SK-N-SH (cell line): ENCODE results near the gene FIBIN. TPM values are rescaled to one million over a fixed set of nuclear protein-coding genes. Genes with fewer than 3 reads are reported as not detected.

Experiments used
- CTCF ChIA-PET: fragments of 300-600, 350-600 bp; formaldehyde crosslinking; extraction: SDS; loops from one replicate; lab custom pipeline; 2021; lab: Yijun Ruan, JAX
- POLR2A ChIA-PET: fragments of 350-600 bp; sonication (Branson Sonifier 250); formaldehyde crosslinking; extraction: SDS; loops from one replicate; lab custom pipeline; 2020; ENCODE audit warnings: antibody characterized with exemption, inconsistent platforms; lab: Yijun Ruan, JAX
- DNase-seq: peaks from one replicate; pipeline ENCODE4 v3.0.0; 2012
- H2AFZ ChIP-seq: fragments of 200-600 bp; sonication (generic); 2 replicates; pipeline ENCODE4 v1.8.1; 2016; ENCODE audit warnings: antibody characterized with exemption, mild to moderate bottlenecking, low read depth
- H3F3A ChIP-seq: fragments of 200-600 bp; sonication (generic); replicated peaks from 2 replicates; pipeline ENCODE3; 2016; ENCODE audit warnings: antibody characterized with exemption, mild to moderate bottlenecking; ENCODE audit not compliant: insufficient read depth
- H3K27ac ChIP-seq, 2 experiments: fragments of 200-500 bp in 1 of 2; fragments of 200-600 bp in 1 of 2; sonication (Bioruptor generic) in 1 of 2; sonication (generic), shearing (Covaris generic) in 1 of 2; 2 replicates each; pipeline versions ENCODE4 v1.5.1 to v1.6.1; 2014 to 2016; ENCODE audit warnings: low read depth in 2 of 2, inconsistent platforms in 1 of 2, low read length in 1 of 2, mild to moderate bottlenecking in 1 of 2, mixed read lengths in 1 of 2
- H3K27me3 ChIP-seq: fragments of 200-600 bp; sonication (generic), shearing (Covaris generic); 2 replicates; pipeline ENCODE4 v1.6.1; 2016; ENCODE audit warnings: mixed run types; ENCODE audit not compliant: insufficient read depth
- H3K36me3 ChIP-seq, 2 experiments: fragments of 200-500 bp in 1 of 2; fragments of 200-600 bp in 1 of 2; sonication (Bioruptor generic) in 1 of 2; sonication (generic) in 1 of 2; replicated peaks in 1 of 2; 2 replicates each; pipeline versions ENCODE3 to v1.5.1; 2014 to 2016; ENCODE audit warnings: low read length in 1 of 2, mild to moderate bottlenecking in 1 of 2; ENCODE audit not compliant: insufficient read depth in 2 of 2, control insufficient read depth in 1 of 2
- H3K4me1 ChIP-seq, 2 experiments: fragments of 200-500 bp in 1 of 2; fragments of 200-600 bp in 1 of 2; sonication (Bioruptor generic) in 1 of 2; sonication (generic), shearing (Covaris generic) in 1 of 2; 2 replicates each; pipeline versions ENCODE4 v1.5.1 to v1.6.1; 2014 to 2016; ENCODE audit warnings: low read depth in 1 of 2, low read length in 1 of 2, mixed run types in 1 of 2; ENCODE audit not compliant: insufficient read depth in 2 of 2, control insufficient read depth in 1 of 2
- H3K4me2 ChIP-seq: fragments of 200-600 bp; sonication (generic), shearing (Covaris generic); 2 replicates; pipeline ENCODE4 v1.6.1; 2017; ENCODE audit warnings: mixed run types
- H3K4me3 ChIP-seq, 2 experiments: fragments of 200-500 bp in 1 of 2; fragments of 200-600 bp in 1 of 2; sonication (Bioruptor generic) in 1 of 2; sonication (generic), shearing (Covaris generic) in 1 of 2; 2 replicates each; pipeline versions ENCODE4 v1.5.1 to v1.8.1; 2014 to 2016; ENCODE audit warnings: low read depth in 2 of 2, inconsistent platforms in 1 of 2, low read length in 1 of 2, mild to moderate bottlenecking in 1 of 2, mixed read lengths in 1 of 2, moderate library complexity in 1 of 2
- H3K79me2 ChIP-seq: fragments of 200-600 bp; sonication (generic); 2 replicates; pipeline ENCODE4 v1.8.1; 2017; ENCODE audit warnings: mild to moderate bottlenecking; ENCODE audit not compliant: insufficient read depth
- H3K9ac ChIP-seq: fragments of 200-600 bp; sonication (generic); 2 replicates; pipeline ENCODE4 v1.6.1; 2017; ENCODE audit warnings: mixed run types
- H3K9me2 ChIP-seq: fragments of 200-600 bp; sonication (generic); 2 replicates; pipeline ENCODE4 v1.6.1; 2017; ENCODE audit warnings: mixed run types
- H3K9me3 ChIP-seq: fragments of 200-600 bp; sonication (generic); 2 replicates; pipeline ENCODE4 v1.6.1; 2017; ENCODE audit warnings: mixed run types, mild to moderate bottlenecking, moderate library complexity
- H4K20me1 ChIP-seq: fragments of 200-600 bp; sonication (generic); 2 replicates; pipeline ENCODE4 v1.6.1; 2017; ENCODE audit warnings: mild to moderate bottlenecking, mixed run types; ENCODE audit not compliant: insufficient read depth
- CHD2 ChIP-seq: fragments of 150-350 bp; IDR thresholded peaks from 2 replicates; pipeline ENCODE4 v1.6.1; 2018; ENCODE audit warnings: low read length; ENCODE audit not compliant: partially characterized antibody
- ELF1 ChIP-seq: IDR thresholded peaks from 2 replicates; pipeline ENCODE4 v1.4.0; 2012
- EP300 ChIP-seq, 2 experiments: IDR thresholded peaks; 2 replicates each; pipeline versions ENCODE4 v1.4.0 to v1.6.1; 2012; ENCODE audit warnings: borderline replicate concordance in 1 of 2, low read depth in 1 of 2, low read length in 1 of 2
- EZH2phosphoT487 ChIP-seq: fragments of 200-600 bp; sonication (generic); IDR thresholded peaks from 2 replicates; pipeline ENCODE4 v1.6.1; 2017; ENCODE audit warnings: low read depth, mixed run types, mild to moderate bottlenecking, antibody characterized with exemption, moderate library complexity, borderline replicate concordance
- FOSL2 ChIP-seq: IDR thresholded peaks from 2 replicates; pipeline ENCODE4 v1.4.0; 2012; ENCODE audit warnings: low read depth, mild to moderate bottlenecking, moderate library complexity, borderline replicate concordance
- FOXM1 ChIP-seq: IDR thresholded peaks from 2 replicates; pipeline ENCODE4 v1.4.0; 2012; ENCODE audit warnings: low read depth, mild to moderate bottlenecking
- JUND ChIP-seq: IDR thresholded peaks from 2 replicates; pipeline ENCODE4 v1.4.0; 2012
- NFIC ChIP-seq: IDR thresholded peaks from 2 replicates; pipeline ENCODE4 v1.4.0; 2012; ENCODE audit warnings: borderline replicate concordance
- PBX3 ChIP-seq: IDR thresholded peaks from 2 replicates; pipeline ENCODE4; 2012
- POLR2AphosphoS5 ChIP-seq: IDR thresholded peaks from 2 replicates; pipeline ENCODE4 v1.6.1; 2012; ENCODE audit warnings: low read depth, low read length
- RCOR1 ChIP-seq: fragments of 150-350 bp; IDR thresholded peaks from 2 replicates; pipeline ENCODE4 v1.6.1; 2017; ENCODE audit warnings: antibody characterized with exemption, low read length
- SMC3 ChIP-seq: IDR thresholded peaks from 2 replicates; pipeline ENCODE4 v1.6.1; 2012; ENCODE audit warnings: low read depth, low read length, improper control_type of control experiment
- TCF12 ChIP-seq: IDR thresholded peaks from 2 replicates; pipeline ENCODE4 v1.4.0; 2012
- TEAD4 ChIP-seq: IDR thresholded peaks from 2 replicates; pipeline ENCODE4 v1.4.0; 2012; ENCODE audit warnings: mild to moderate bottlenecking, borderline replicate concordance; ENCODE audit not compliant: insufficient read depth
- USF1 ChIP-seq: IDR thresholded peaks from 2 replicates; pipeline ENCODE4 v1.4.0; 2012; ENCODE audit warnings: low read depth, borderline replicate concordance
- YY1 ChIP-seq: IDR thresholded peaks from 2 replicates; pipeline ENCODE4 v1.4.0; 2012; ENCODE audit warnings: low read depth, mild to moderate bottlenecking
- WGBS: methylation state at CpG from one replicate; pipeline ENCODE4 v1.1.6; 2017; ENCODE audit warnings: low lambda C conversion rate; 5-methylcytosine and 5-hydroxymethylcytosine counted together
- polyA plus RNA-seq, 3 experiments: library from polyadenylated mRNA; depleted of rRNA; stranded (reverse); fragments of >200 nt; gene quantifications; 2 replicates each; pipeline ENCODE4 v1.2.3, GENCODE V29; 2012
- TF ChIP-seq, protein P1 (sequence below): IDR thresholded peaks from 2 replicates; pipeline ENCODE4 v1.4.0; 2012; ENCODE audit warnings: low read depth
- TF ChIP-seq, protein P2 (sequence below): fragments of 150-350 bp; IDR thresholded peaks from 2 replicates; pipeline ENCODE4 v1.6.1; 2016; ENCODE audit warnings: mild to moderate bottlenecking, low read depth, low read length

Gene FIBIN
- 0.55 and 0.66 TPM in 2 replicates for polyA plus RNA-seq (2012; rRNA removed)
- 0.45 and 0.47 TPM in 2 replicates for polyA plus RNA-seq (2012; cell fraction: cytosol; rRNA removed)
- polyA plus RNA-seq (2012; cell fraction: nucleus; rRNA removed), result 0.59 and 0.75 TPM in 2 replicates

DNA sequence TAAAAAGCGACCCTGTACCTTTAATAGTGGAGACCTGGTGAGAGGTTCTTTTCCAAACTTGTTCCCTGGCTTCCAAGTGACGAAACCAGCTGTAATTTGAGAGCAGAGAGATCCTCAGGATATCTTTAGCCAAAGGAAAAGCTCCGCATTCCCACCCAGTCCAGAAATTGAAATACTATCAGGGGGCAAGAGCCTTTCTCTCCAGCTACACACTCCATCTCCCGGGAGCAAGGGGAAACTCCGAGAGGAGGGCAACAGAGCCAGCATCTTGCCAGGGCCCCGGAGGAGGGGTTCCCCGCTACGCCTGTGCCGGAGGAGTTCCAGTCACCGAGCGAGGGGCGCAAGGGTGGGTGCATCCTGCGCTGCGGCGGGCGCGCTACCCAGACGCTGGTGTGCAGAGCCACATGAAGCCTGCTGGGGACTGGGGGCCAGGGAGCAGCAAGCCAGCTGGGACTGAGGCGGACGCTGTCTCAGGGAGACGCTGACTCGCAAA, at the start of gene FIBIN:
FIBIN (plus strand) TSS at position 148 of the 493 bp plus-strand sequence. CDS start 415 bp downstream, outside the sequence.
- Histone ChIP-seq H3K4me1 (peaks cover 6 to 13% of the 10 kb centered on the region in 2 experiments; a peak in 3 of 4 replicates), H3K4me2 (no peak within 1 kb of the TSS), H3K27ac (0 out of 4 replicates have a peak within 1 kb of the TSS, but pooled peaks of 1 of the 2 experiments have one; percentile 53), H3K36me3 (no peaks in the 10 kb centered on the region), H4K20me1 (no peaks in the 10 kb centered on the region), H2AFZ (no peak within 1 kb of the TSS; the same call in none of the 2 replicates), H3F3A (peaks cover 13% of the 10 kb centered on the region), H3K79me2 (no peaks in the 10 kb centered on the region), H3K9ac (no peak within 1 kb of the TSS), H3K9me2 (no peaks in the 10 kb centered on the region), H3K27me3 (no peaks in the 10 kb centered on the region), H3K9me3 (no peaks in the 10 kb centered on the region), H3K4me3 (no peak within 1 kb of the TSS)
- ChIA-PET CTCF (no interaction called here), POLR2A (no interaction called here)
- TF ChIP-seq CHD2, result no peak
- WGBS, result 74% methylated on average over 17 of the region's 22 CpGs
- DNase-seq, result no peak

DNA sequence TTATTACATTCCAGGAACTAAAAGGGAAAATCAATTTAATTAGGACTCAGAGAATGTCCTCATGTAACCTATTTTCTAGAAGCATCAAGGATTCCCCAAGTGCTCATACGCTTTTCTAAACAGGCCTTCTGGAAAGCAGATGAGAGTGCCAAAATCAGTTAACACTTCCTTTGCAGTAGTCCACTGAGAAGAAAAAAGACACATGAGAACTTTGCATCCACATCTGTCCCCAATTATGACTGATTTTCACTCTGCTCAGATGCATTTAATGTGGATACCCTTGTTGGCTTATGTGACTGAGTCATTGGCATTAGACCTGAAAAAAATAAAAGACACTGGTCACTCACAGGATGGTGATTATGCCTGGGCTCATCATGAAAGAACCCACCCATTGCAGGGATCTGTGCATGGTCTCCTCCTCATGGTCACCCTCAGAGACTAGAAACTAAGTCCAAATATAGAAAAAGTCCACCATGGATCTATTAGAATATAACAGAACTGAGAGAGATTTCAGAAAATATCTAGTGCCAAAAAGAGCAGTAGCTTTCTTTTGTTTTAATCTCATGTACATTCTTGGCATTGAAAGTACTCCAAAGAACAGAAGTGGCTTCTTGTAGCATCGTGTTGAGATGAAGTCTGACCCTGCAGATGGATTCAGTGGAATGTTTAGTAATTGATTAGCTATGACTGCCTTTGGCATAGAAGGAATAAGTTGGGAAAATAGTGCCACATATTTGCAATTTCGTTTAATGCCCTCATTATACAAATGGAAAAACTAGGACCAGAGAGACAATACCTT, 48.8 kb upstream of the FIBIN start:
- Histone ChIP-seq H3K27ac (peak overlapping the region; percentile 87 to 95), H4K20me1 (no peaks in the 10 kb centered on the region), H3K9me3 (no peaks in the 10 kb centered on the region), H3K4me3 (no peak overlapping the region), H3K4me2 (0 out of 2 replicates have a peak overlapping the region, but pooled peaks have one; percentile 15), H3K4me1 (peaks cover 6 to 34% of the 10 kb centered on the region in 2 experiments), H3K79me2 (no peaks in the 10 kb centered on the region), H3K27me3 (no peaks in the 10 kb centered on the region), H3K9ac (no peak overlapping the region), H2AFZ (no peak overlapping the region), H3K36me3 (no peaks in the 10 kb centered on the region), H3F3A (peaks cover 40% of the 10 kb centered on the region), H3K9me2 (no peaks in the 10 kb centered on the region)
- WGBS, result 49% methylated on average over 3 of the region's 3 CpGs
- POLR2A ChIA-PET, result no interaction called here
- CTCF ChIA-PET, result interaction anchor here (1.1 kb wide), 1 partner anchor 214 kb away, joined by 3 read pairs; no protein-coding TSS in a partner anchor
- DNase-seq, result no peak
- TF ChIP-seq TEAD4 (0 out of 2 replicates have a peak, but pooled peaks have one; percentile 20), TCF12 (peak; percentile 96), PBX3 (peak; percentile 71), YY1 (no peak; the same call in 1 of the 2 replicates), FOSL2 (peak; percentile 34; the same call in 1 of the 2 replicates), USF1 (no peak), EZH2phosphoT487 (no peak), NFIC (peak; percentile 53), JUND (peak; percentile 43), POLR2AphosphoS5 (peak; percentile 56; the same call in 1 of the 2 replicates), SMC3 (no peak), ELF1 (no peak), EP300 (IDR thresholded peaks at IDR 0.05; ENCODE audit: borderline replicate concordance in 1 of 2, low read depth in 1 of 2, low read length in 1 of 2) (peak in 1 of 2 experiments; percentile 64; a peak in 2 of 4 replicates), FOXM1 (0 out of 2 replicates have a peak, but pooled peaks have one; percentile 35), RCOR1 (no peak)
- TF ChIP-seq, protein P1, sequence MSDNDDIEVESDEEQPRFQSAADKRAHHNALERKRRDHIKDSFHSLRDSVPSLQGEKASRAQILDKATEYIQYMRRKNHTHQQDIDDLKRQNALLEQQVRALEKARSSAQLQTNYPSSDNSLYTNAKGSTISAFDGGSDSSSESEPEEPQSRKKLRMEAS, result 0 out of 2 replicates have a peak, but pooled peaks have one; percentile 13
- TF ChIP-seq, protein P2, sequence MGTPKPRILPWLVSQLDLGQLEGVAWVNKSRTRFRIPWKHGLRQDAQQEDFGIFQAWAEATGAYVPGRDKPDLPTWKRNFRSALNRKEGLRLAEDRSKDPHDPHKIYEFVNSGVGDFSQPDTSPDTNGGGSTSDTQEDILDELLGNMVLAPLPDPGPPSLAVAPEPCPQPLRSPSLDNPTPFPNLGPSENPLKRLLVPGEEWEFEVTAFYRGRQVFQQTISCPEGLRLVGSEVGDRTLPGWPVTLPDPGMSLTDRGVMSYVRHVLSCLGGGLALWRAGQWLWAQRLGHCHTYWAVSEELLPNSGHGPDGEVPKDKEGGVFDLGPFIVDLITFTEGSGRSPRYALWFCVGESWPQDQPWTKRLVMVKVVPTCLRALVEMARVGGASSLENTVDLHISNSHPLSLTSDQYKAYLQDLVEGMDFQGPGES, result no peak
- TF ChIP-seq, all 33 proteins: peak for 10
